ENCODE results near the gene SLC9A9.
A peak's percentile ranks its signal among the peaks of the same experiment; 100 is the strongest.

The SLC9A9 gene

DNA sequence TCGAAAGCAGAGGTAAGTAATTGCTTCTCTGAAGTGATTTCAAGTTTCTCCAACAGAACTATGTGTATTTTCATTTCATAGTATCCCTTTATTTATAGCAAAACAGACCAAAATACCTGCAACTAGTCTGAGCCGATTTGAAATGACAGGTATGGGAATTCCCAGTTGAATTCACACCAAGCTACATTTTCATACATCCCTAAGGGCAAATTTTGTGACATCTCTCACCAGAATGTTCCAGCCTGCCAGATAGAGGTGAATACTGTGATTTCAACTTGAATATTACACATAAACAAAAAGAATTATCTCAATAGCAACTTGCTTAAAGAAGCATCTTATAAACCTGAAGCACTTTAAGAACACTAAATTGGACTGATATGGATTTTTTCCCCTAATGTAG, 235.7 kb downstream of the SLC9A9 start:
- DNase-seq (ENCODE audit: low read depth) = no peak
- no peak for TF ChIP-seq CTCF (conservative IDR thresholded peaks at IDR 0.05; ENCODE audit: control insufficient read depth, insufficient read depth, low read depth, low read length)

GRCh38 chr3:143608966-143609365, 239.3 kb downstream of the SLC9A9 start:
- H3K4me3 ChIP-seq (ENCODE audit: control insufficient read depth, low read depth, low read length) = no peak overlapping the region
- DNase-seq (ENCODE audit: low read depth) = peak; percentile 97
- no peak for TF ChIP-seq CTCF (conservative IDR thresholded peaks at IDR 0.05; ENCODE audit: control insufficient read depth, insufficient read depth, low read depth, low read length)

More for the DNA sequence above, 235.7 kb downstream of the SLC9A9 start:
- no peak overlapping the region for H3K4me3 ChIP-seq (ENCODE audit: control insufficient read depth, low read depth, low read length)

DNA sequence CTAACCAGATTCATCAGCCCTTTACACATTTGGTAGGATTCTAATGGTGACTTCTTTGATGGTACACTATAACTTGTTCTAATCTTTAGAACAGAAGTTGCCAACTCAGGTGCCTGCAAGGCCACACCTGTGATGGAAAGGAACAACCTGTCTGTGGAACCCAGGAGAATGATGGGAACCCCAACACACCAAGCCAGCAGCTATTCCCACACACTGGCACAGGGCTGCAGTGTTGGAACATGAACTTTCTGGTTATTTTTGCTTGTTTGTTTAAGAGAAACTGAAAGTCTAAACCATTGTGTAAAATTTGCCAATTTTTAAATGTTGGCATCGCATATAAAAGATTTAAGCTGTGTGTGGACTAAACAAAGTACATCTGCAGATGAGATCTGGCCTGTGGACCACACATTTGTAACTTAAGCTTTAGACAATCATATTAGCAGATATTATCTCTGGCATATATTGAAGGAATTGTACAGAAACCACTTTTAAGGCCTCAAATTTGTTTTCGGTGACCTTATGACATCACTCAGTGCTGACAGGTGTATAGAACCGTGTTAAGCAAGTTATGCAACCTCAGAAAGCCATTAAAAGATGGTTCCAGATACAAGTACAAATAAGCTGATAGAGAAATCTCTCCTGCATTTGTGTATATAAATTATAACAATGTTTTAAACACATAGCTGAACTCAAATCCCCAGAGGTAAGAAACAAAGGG, 242.9 kb downstream of the SLC9A9 start:
- H3K4me3 ChIP-seq (ENCODE audit: control insufficient read depth, low read depth, low read length) = no peak overlapping the region
- DNase-seq (ENCODE audit: low read depth) = no peak
- no peak for TF ChIP-seq CTCF (conservative IDR thresholded peaks at IDR 0.05; ENCODE audit: control insufficient read depth, insufficient read depth, low read depth, low read length)

- TF ChIP-seq CTCF (conservative IDR thresholded peaks at IDR 0.05; ENCODE audit: control insufficient read depth, insufficient read depth, low read depth, low read length) = no peak
- DNase-seq (ENCODE audit: low read depth) = no peak
- no peak overlapping the region for H3K4me3 ChIP-seq (ENCODE audit: control insufficient read depth, low read depth, low read length)
Observed at GRCh38 chr3:143604402-143605185, 243.7 kb downstream of the SLC9A9 start.

DNA sequence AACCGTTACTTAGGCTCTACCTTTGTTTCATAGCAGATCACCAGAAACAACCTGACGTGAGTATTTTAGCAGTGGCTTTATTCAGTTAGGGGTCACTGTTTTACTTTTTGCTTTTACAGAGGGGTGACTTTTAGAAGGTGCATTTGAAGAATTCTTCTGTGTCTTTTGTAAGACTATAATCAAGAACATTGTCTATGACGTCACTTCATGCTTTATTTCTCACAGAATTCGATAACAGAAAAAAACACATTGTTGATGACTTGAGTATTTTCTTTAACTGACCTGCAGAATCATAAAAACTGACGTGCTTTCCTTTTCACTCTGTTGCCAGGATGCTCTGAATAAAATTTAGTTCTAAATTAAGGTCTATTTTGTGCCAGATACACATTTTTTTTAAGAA, 244.5 kb downstream of the SLC9A9 start:
- no peak for TF ChIP-seq CTCF (conservative IDR thresholded peaks at IDR 0.05; ENCODE audit: control insufficient read depth, insufficient read depth, low read depth, low read length)
- DNase-seq (ENCODE audit: low read depth) = no peak
- H3K4me3 ChIP-seq (ENCODE audit: control insufficient read depth, low read depth, low read length) = no peak overlapping the region

DNA sequence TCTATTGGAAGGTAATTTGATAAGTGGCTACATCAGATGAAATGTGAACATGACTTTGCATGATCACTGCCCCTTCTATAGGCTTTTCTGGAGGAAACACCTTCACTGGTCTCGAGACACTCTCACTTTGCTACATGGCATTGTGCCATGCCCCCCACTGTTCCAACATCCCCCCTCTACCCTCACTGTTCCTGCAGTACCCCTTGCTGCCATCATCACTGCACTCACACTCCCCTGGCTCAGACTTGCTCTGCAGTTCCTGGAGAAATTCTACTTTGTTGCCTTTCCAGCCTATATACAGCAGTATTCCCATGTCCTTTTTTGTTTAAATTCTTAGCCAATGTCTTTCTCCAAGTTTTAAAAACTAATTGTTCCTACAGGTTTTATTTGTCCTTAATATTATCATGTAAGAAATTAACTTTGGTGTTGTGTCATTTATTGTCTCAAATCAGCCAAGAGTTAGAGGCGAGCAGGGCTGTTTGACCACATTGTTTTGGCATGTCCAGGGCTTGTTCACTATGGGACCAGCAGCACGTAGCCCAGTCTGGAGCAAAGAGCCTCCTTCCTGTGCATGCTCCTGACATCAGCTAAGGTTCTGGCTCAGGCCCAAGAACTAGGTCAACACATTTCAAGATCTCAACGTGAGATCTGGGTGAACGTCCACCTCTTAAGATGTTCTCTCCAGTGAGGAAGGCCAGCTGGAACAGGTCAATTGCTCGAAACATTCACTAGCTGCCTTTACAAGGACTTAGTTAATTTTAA, 246.4 kb downstream of the SLC9A9 start:
- DNase-seq (ENCODE audit: low read depth) = peak; percentile 82
- TF ChIP-seq CTCF (conservative IDR thresholded peaks at IDR 0.05; ENCODE audit: control insufficient read depth, insufficient read depth, low read depth, low read length) = no peak
- no peak overlapping the region for H3K4me3 ChIP-seq (ENCODE audit: control insufficient read depth, low read depth, low read length)
